Fibroblast of lung (primary cell): ENCODE data around the gene SLC35A1.

ENCODE experiments used
- CTCF ChIP-seq, 2 donors: IDR thresholded peaks in 1 of 2; conservative IDR thresholded peaks in 1 of 2; 1 replicate in 1 of 2; 2 replicates in 1 of 2; pipeline ENCODE4 v1.5.1; 2011 to 2012; ENCODE audit warnings: low read length in 2 of 2, control low read depth in 1 of 2, inconsistent platforms in 1 of 2, low read depth in 1 of 2, mild to moderate bottlenecking in 1 of 2
- EZH2 ChIP-seq: IDR thresholded peaks from 2 replicates; pipeline ENCODE4 v1.5.1; 2012; ENCODE audit warnings: low read length, control low read depth, mild to moderate bottlenecking; ENCODE audit errors: missing control alignments

- TF ChIP-seq CTCF (conservative IDR thresholded peaks at IDR 0.05 in 1 of 2, IDR thresholded peaks at IDR 0.05 in 1 of 2; ENCODE audit: low read depth in 1 of 2, low read length in 2 of 2) (no peak), EZH2 (no peak)
Measured at GRCh38 chr6:87498048-87498447, 25.3 kb downstream of the SLC35A1 start.
